ENCODE measurements around the gene COL28A1.

Gene COL28A1

DNA sequence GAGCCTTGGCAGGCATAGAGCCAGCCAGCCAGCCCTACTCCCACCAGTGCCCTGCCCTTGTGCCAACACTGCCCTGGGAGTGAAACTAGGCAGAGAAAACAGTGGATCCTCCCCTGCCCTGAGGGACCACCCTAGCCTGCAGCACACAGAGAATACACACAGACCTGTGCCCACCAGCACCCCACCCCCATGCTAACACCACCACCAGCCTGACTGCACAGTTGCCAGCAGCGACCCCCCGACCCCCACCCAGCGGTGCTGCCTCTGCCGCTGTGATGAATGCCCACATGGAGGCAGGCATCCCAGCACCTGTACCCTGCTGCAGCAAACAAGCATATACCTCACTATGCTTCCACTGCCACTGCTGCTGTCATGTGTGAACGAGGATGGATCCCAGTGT lies 21.6 kb upstream of the COL28A1 start:
- no peak for DNase-seq

DNA sequence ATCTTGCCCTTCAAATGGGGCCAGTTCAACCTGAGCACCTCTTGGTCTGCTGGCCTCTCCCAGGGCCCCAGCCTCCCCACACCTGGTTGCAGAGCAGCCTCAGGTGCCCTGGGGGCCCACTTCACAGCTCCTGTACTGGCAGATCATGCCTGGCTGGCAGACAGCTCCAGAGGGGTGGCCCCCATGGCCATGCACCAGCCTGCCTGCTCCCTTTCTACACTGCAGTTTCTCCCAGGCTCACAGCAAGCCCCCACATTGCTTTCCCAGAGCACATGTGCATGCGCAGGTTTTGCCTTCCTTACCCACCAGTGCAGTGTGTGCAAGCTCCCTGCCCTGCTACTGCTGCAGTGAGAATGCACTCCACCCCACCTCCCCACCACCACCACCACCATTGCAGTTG lies 21.2 kb upstream of the COL28A1 start:
- no peak for DNase-seq

DNA sequence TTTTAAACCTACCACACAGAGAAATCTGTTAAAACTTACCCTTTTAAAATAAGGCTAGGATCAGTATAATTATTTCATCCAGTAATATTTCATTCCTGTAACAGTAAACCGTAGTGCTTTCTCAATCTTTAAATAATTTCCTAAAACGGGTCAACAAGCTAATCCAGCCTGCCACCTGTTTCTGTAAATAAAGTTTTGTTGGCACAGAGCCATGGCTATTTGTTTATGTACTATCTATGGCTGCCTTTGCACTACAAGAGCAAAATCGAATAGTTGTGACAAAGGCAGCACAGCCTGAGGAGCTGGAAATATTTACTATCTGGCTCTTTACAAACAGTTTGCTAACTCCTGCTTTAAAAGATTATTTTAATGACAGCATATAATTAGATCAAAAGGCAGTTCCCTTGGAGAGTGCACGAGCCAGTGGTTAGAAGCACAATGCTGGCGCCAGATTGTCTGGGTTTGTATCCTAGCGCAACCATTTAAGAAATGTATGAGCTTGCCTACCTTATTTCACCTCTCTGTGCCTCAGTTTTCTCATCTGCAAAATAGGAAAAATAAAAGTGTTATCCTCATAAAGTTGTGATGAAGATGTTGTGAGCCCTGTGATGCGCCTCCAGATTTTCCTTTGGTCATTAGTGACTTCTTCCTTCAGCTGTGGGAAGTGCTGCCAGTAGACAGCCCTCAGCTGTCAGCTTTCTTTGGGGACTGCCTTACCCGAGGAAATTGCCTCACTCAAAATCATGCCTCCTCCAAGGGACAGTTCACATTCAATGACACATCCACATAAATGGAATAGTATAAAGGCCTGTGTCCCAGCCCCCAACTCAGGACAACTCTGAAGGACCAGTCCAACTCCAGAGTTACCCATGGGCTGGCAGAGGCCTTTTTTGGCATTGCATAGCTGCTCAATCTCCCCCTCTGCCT lies 19.2 kb upstream of the COL28A1 start:
- DNase-seq = peak; percentile 95

DNA sequence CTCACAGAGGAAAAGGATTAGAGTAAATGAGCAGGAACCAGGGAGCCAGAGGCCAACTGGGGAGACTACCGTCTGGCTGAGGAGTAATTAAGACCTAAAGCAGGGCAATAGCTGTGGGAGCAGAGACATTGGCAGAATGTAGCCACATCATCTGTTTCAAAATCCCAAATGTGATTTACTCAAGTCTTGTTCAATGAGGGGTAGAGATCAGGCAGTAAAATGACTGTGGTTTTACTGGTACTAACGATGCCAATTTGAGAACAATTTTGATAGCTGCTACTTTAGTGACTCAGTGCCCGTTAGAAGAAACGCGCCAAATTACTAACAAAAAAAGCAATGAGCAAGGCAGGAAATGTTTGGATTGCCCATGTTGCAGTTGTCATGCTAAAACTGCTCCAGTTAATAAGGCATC lies 18.4 kb upstream of the COL28A1 start:
- DNase-seq = peak; percentile 71

DNA sequence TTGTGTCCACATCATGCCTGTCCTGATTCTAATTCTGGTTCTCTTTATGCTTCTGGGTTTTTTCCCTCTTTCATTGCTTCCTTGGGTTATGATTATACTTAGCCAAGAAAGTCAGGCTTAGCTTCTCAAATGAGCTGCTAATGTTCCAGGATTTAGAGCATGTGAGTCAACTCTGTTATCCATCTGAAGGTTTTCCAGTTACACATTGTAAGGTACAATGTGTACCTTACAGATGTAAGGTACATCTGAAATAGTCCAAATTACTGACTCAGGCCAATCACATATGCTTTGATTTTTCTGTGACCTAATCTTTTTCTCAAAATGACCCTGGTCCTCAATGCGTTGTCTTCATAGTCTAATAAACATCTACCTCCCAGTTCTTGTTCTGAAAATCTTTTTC lies 17.7 kb upstream of the COL28A1 start:
- no peak for DNase-seq

DNA sequence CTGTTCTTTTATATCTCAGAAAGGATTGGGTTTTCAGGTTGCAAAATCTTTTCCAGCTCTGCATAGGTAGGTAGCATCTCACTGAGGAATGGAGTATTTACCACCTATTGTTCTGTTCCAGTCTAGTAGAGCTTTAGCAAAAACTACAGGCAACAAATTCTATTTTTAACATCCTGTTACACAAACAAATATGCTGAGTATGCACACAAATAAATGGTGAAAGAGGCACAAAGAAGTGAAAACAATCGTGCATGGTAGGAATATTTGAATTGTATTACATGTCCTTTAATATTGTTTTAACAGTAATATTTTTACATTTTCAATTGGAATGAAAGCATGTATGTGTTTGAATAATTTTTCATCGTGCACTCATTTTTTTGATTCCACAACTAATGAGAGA lies 16.5 kb upstream of the COL28A1 start:
- DNase-seq = no peak

DNA sequence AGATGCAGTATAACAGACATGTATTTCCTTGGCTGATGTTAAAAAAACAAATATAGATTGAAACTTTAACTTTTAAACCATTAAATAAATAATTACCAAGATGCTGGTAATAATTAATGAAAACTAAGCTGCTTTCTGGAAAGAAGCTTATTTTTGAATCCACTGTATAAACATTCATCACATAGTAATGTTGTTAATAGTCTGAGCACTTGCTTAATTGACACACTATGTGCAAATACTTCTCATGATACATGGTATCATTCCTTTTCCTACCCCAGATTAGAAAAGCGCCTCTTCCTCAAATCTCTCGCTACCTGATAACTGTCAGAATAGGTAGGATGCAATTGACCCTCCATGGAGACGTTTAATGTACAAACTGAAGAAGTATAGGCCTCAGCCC lies 15.0 kb upstream of the COL28A1 start:
- DNase-seq = no peak

DNA sequence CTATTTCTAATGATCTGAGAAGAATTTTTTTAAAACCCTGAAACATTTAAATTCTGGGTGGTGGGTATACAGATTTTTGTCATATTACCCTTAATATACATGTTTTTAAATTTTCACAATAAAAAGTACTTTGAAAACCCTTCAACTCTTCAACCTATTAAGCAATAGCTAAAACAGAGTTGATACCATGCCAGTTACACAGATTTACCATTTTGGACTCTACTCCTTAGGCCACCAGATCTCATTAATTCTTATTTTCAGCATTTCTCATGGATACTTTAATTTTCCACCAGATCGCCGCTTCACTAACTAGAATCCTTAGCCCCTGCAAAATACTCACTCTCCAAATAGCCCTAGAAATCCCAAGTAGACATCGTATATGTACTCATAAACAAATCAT lies 12.7 kb upstream of the COL28A1 start:
- DNase-seq = no peak

DNA sequence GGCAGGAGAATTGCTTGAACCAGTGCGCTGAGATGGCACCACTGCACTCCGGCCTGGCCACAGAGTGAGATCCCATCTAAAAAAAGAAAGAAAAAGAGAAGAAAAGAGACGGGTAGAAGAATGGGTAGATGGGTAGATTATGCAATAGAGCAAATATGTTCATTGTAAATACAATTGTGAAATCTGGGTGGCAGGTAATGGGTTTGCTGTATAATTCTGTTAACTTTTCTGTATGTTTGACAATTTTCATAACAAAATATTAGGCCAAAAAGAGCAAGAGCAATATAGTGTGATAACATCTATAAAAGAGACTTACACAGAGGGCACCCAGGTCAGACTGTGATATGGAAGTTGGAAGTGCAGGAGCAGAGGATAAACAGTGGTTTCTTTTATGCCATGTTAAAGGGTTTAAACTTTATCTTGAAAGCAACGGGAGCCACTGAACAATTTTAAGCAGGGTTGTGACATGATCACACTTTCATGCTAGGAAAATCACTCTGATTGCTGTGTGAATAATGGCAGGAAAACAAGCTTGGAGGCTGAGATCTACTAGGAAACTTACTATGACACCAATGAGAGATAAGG lies 6.7 kb upstream of the COL28A1 start:
- DNase-seq = no peak

DNA sequence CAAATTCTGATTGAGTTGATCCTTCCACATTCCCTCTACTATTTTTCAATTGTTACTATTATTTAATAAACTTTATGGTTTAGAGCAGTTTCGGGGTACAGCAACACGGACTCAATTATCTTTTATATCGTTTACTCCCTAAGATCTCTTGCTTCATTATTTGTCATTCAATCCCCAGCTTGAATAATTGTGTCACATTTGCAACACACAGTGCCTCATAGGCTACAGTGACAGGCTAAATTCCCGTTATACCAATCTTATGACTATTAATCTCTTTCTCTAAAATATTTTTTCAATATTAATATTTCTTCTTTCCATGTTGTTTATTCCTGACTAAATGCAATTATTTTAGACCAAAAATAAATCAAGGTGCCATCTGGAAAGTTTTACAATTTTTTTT lies 4.0 kb upstream of the COL28A1 start:
- no peak for DNase-seq

DNA sequence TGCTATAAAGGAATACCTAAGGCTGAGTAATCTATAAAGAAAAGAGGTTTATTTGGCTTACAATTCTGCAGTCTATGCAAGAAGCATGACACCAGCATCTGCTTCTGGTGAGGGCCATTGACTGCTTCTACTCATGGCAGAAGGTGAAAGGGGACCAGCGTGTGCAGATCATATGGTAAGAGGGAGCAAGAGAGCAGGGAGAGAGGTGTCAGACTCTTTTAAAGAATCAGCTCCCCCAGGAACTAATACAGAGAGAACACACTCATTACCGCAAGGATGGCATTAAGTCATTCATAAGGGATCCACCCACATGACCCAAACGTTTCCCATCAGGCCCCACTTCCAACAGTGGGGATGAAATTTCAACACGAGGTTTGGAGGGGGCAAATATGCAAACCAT lies 3.5 kb upstream of the COL28A1 start:
- no peak for DNase-seq

DNA sequence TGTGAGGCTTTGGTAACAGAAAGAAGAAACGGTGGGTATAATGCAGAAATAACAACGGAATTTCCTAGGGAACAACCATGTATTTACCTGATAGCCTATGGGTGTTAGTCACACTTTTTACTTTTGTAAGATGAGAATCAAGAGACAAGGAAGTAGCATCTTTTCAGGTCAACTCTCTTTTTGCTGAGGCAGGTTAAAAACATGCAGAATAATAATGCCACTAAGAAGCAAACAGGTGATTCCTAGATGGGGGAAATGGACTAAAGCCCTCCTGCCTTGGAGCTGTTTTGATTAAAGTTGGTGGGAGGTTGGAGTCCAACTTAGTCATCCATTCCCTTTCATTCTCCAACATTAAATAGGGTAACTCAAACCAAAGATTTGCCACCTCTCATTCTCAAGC lies 2.0 kb upstream of the COL28A1 start:
- no peak for DNase-seq

DNA sequence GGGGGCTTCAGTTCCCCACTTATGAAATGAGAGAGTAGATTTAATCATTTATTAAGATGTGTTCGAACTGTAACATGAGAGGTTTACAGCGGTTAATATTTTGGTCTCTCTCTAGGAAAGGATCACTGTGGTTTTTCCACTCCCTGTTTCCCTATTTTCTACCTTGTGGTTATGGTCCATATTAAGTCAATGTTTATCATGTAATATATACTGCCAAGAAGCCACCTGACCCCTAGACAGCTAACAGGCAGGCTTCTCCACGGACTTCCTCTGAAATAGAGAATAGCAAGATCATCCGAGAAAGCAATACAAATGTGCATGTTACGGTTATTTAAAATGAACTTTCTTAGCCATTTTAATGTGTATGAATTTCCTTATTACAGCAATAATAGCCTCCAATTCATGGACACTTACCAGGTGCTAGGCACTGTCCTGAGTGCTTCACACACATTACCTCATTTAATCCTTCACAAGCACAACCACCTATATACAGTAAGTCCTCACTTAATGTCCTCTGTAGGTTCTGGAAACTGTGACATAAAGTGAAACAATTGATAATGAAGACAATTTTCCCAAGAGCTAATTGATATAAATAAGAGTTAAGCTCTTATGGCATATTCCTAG lies 835 bp upstream of the COL28A1 start:
- DNase-seq = no peak

DNA sequence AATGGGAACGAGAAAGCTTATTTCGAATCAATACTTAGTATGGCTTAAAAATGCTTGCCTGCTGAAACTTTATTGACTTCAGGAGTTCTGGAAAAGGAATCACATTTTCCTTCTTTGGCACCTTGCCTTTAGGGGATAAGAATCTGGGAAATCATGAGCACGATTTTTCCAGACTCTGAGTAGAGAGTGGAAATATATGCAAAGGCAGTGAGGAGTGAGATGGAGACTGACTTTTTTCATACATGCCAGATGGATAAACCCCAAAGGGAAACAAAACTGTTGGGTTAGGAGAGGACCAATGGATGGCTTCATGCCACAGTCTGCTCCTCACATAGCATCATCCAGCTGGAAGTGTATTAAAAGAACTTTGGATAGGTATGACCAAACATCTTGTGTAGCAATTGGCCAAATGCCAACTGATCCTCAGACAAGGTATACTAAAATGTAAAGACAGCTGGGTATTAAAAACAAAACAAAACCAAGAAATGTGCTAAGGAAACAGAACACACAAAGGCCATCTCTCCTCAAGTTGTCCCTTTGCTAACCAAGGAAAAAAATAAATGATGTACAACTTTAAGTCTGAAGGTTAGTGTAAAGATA lies 1.7 kb downstream of the COL28A1 start:
- DNase-seq = no peak

DNA sequence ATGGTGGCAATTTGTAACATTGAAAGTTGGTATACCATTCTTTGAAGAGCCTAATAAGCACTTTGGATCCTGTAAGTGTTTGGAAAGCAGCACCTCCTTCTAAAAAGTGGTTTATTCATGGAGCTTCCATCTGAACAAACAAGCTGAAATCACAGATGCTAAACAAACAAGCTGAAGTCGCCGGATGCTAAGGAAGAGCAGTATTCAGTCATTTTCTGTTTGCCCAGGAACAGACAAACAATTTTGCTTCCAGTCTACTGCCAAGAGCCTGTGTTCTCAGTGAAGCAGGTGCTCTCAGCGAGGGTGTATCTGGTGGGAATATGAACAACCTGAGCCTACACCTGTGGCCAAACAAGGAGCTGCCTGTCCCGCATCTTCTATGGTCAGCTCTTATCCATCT lies 6.3 kb downstream of the COL28A1 start:
- DNase-seq = peak; percentile 44

DNA sequence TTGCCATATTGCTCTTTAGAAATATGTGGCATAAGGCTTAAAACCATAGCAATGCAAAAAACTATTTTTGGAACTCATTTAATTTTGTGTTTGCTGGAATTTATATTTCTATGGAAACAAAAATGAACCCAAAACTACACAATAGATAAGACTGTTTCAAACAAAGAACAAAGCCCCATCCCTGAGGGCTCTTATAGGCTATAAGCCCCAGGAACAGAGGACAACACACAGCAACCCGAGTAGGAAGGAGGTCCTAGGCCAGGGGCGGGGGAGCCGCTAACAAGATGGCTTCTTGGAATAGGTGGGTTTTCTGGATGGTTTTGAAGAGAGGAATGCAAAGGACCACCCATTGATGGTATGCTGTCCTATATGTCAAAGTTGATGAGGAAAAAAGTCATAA lies 8.6 kb downstream of the COL28A1 start:
- DNase-seq = no peak

DNA sequence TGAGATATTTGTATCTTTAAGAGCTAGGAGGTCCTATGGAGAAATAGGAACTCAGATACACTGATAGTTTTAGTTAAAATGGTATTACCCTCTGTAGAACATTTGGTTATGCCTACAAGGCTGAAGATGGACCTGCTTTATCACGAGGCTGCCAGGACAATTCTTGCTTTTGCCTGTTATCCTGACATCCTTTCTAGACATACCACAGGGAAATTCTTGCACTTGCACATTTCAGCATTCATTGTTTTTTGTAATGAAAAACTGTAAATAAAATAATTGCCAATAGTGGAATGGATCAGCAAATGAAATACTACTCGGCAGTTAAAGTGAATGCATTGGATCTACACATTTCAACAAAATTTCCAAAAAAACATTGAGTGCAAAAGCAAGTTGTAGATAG lies 9.7 kb downstream of the COL28A1 start:
- DNase-seq = no peak

DNA sequence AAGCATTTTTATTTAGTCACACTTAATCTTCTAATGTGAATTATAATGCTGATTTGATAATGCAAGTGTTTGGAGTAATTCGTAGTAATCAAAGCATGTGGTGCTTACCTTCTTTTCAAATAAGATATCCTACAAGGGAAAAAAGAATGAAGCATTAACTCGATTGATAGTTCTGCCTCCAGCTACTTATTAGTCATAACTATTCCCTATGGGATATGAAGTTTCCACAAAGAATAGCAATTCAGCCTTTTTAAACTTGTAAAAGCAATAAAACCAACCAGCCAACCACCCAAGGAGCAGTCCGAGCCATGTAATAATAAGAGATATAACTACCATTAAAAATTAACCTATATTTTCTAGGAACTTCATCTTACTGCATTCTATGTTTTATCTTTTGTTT lies 11.6 kb downstream of the COL28A1 start:
- DNase-seq = no peak

DNA sequence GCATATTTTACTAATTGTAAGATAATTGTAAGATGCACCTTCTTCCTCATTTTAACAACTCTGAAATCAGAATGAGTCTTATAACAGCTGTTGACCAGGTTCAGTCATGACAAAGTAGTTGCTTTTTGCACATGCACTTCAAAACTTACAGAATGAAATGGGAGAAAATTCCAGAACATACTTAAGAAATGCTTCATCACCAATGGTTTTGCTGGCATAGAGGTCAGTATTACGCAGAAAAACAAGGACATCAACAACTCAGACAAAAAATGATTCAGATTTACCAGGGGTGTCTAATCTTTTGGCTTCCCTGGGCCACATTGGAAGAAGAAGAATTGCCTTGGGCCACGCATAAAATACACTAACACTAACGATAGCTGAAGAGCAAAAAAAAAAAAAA lies 13.3 kb downstream of the COL28A1 start:
- no peak for DNase-seq

DNA sequence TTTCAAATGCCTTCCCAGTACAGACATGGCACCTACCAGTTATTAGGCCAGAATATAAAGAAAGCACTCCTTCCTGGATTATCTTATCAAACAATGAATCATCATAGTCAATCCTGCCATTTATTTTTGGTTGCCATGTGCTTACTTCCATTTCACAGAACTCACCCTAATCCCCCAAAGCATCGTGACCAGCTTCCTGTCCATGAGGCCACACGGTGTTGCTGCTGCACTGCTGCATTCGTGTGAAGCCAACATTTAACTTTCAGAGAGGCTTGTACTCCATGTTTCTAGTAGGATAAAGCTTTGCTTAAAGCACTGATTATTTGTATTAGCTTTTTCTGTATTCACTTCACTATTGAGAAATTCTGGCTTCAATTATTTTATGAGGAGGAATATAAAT lies 14.4 kb downstream of the COL28A1 start:
- DNase-seq = no peak

DNA sequence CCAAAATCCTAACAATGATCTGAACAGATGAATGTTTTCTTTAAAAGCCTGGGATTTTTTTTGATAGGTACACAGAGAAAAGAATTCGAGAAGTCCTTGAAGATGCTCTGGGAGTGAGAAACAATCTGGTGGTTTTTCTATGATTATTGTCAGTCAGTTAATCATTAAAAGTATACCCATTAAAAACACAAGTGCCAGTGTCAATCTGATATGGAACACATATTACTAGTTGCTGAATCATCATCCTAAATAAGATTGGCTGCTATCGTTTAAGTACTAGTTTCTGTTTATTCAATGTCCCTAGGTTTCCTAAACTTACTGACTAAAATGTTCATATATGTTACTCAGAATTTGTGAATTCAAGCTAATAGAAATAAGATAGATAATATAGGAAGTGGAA lies 16.1 kb downstream of the COL28A1 start:
- DNase-seq = no peak

DNA sequence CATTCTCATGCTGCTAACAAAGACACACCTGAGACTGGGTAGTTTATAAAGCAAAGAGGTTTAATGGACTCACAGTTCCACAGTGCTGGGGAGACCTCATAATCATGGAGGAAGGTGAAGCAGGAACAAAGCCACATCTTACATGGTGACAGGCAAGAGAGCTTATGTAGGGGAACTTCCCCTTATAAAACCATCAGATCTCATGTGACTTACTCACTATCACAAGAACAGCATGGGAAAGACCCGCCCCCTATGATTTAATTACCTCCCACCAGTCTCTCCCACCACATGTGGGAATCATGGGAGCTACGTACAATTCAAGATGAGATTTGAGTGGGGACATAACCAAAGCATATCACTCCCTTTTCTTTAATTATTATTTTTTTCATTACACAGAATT lies 16.6 kb downstream of the COL28A1 start:
- DNase-seq = no peak

DNA sequence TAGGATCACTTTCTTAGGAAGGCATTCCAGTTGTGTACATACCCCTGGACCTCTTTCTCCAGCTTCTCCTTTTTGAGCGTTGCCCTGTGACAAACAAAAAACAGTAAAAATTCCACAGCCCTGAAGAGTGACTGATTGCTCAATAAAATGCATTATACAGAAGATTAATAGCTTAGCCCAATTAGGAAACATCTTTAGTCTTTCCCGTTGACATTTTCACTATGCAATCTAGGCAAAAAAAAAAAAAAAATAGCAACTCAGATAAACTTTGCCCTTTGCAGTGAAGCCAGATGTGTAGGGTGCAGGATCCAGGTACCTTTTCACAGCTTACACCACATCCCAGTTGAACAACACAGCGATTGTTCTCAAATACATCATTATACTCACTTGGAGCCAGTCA lies 17.9 kb downstream of the COL28A1 start:
- DNase-seq = no peak

DNA sequence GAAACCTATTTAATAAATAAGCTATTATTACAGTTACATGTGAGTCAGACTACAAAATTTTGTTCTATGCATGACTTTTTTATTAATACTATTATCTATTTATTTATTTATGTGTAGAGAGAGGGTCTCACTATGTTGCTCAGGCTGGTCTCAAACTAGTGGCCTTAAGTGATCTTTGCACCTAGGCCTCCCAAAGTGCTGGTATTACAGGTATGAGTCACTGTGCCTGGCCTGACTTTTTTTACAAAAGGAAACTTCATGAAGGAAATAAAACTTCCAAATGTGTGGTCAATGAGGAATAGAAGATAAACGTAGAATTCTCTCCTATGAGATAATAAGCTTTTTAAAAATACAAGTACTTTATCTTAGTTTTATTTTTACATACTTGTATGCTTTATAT lies 19.0 kb downstream of the COL28A1 start:
- DNase-seq = no peak

Measured in NCI-H1436 treated with DMSO at 0.1 percent for 48 hours (cell line).